Measurements from ENCODE around the gene SLC50A1. TPM values are rescaled to one million over a fixed set of nuclear protein-coding genes. Genes with fewer than 3 reads are reported as not detected.
A peak's percentile ranks its signal among the peaks of the same experiment; 100 is the strongest.

Gene SLC50A1
- total and polyA plus RNA-seq, 9 of the 15 experiments (the other 6 are each of a cell fraction or from before 2014, with no cell fraction given): 46.5 to 132 (median 91.9) TPM

- Histone ChIP-seq H3K4me2 (ENCODE audit: insufficient read depth, low read length) (peak overlapping the region; percentile 80), H3K9me3 (replicated peaks; ENCODE audit: control insufficient read depth, insufficient read depth, low read depth, low read length) (no peaks in the 10 kb centered on the region), H3K36me3 (ENCODE audit: control insufficient read depth, insufficient read depth, low read length) (peaks cover 7% of the 10 kb centered on the region; the same call in 1 of the 3 replicates), H3K79me2 (ENCODE audit: control insufficient read depth, insufficient read depth, low read length) (peaks cover 2% of the 10 kb centered on the region; the same call in 1 of the 3 replicates), H3K9ac (ENCODE audit: insufficient read depth in 1 of 2, low read depth in 2 of 2, low read length in 2 of 2) (peak overlapping the region; percentile 64 to 92), H3K27ac (ENCODE audit: extremely low read depth, low read depth, low read length) (peak overlapping the region; percentile 34; the same call in 1 of the 3 replicates), H3K4me3 (peak overlapping the region; percentile 40), H3K4me1 (replicated peaks in 1 of 2; ENCODE audit: control insufficient read depth in 2 of 2, insufficient read depth in 2 of 2, low read length in 2 of 2) (peaks cover 40 to 57% of the 10 kb centered on the region in 2 experiments), H4K20me1 (replicated peaks; ENCODE audit: control insufficient read depth, insufficient read depth, low read length) (no peaks in the 10 kb centered on the region), H3K9me1 (ENCODE audit: control insufficient read depth, insufficient read depth, low read length) (no peaks in the 10 kb centered on the region), H2AFZ (ENCODE audit: low read depth, low read length) (peak overlapping the region; percentile 84), H3K27me3 (ENCODE audit: control insufficient read depth in 2 of 2, insufficient read depth in 2 of 2, low read length in 2 of 2) (no peaks in the 10 kb centered on the region)
- in situ Hi-C loops (cut with MboI): no loop called here
- ChIA-PET CTCF (ENCODE audit: low intra/inter-chr PET ratio) (no interaction called here), POLR2A (interaction anchor here (1.5 kb wide), 1 partner anchor 9 kb away, joined by 5 read pairs; no protein-coding TSS in a partner anchor)
- no peak for DNase-seq (ENCODE audit: extremely low read depth in 1 of 4, low spot score in 3 of 4)
- BruUV-seq (replicated peaks): no TSS peak
- no peak; the same call in 2 of the 3 replicates for ATAC-seq
- 8% methylated on average over 17 of the region's 17 CpGs for WGBS (ENCODE audit: insufficient coverage, low coverage, missing lambda C conversion rate)
- no peak for FAIRE-seq
- intact Hi-C loops (cut with micrococcal nuclease): no loop called here
- no peak for TF ChIP-seq CBX1 (IDR thresholded peaks at IDR 0.05; ENCODE audit: low read depth)
- TF ChIP-seq TAF7 (tag; IDR thresholded peaks at IDR 0.05): 0 out of 2 replicates have a peak, but pooled peaks have one; percentile 17
- no peak for TF ChIP-seq ZNF224 (CRISPR knock-in tag; IDR thresholded peaks at IDR 0.05)
- TF ChIP-seq, protein P1, sequence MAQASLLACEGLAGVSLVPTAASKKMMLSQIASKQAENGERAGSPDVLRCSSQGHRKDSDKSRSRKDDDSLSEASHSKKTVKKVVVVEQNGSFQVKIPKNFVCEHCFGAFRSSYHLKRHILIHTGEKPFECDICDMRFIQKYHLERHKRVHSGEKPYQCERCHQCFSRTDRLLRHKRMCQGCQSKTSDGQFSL (CRISPR knock-in tag; IDR thresholded peaks at IDR 0.05): peak; percentile 85
- TF ChIP-seq, protein P1 (tag; IDR thresholded peaks at IDR 0.05): no peak
- no peak for TF ChIP-seq USF1 (CRISPR knock-in tag; IDR thresholded peaks at IDR 0.05)
- TF ChIP-seq MYC (IDR thresholded peaks at IDR 0.05; ENCODE audit: low read depth, low read length): no peak
- TF ChIP-seq MYC (CRISPR knock-in tag; IDR thresholded peaks at IDR 0.05; ENCODE audit: borderline replicate concordance, low read depth): 0 out of 2 replicates have a peak, but pooled peaks have one; percentile 30
- TF ChIP-seq, protein P2, sequence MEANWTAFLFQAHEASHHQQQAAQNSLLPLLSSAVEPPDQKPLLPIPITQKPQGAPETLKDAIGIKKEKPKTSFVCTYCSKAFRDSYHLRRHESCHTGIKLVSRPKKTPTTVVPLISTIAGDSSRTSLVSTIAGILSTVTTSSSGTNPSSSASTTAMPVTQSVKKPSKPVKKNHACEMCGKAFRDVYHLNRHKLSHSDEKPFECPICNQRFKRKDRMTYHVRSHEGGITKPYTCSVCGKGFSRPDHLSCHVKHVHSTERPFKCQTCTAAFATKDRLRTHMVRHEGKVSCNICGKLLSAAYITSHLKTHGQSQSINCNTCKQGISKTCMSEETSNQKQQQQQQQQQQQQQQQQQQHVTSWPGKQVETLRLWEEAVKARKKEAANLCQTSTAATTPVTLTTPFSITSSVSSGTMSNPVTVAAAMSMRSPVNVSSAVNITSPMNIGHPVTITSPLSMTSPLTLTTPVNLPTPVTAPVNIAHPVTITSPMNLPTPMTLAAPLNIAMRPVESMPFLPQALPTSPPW (CRISPR knock-in tag; IDR thresholded peaks at IDR 0.05): 0 out of 2 replicates have a peak, but pooled peaks have one; percentile 16
- no peak for TF ChIP-seq NR1H2 (CRISPR knock-in tag; IDR thresholded peaks at IDR 0.05)
These were observed 7.5 kb upstream of the SLC50A1 start for GRCh38 chr1:155127967-155128754.

Measured in K562 (cell line).